ENCODE results near the gene BEGAIN.

Gene BEGAIN

DNA sequence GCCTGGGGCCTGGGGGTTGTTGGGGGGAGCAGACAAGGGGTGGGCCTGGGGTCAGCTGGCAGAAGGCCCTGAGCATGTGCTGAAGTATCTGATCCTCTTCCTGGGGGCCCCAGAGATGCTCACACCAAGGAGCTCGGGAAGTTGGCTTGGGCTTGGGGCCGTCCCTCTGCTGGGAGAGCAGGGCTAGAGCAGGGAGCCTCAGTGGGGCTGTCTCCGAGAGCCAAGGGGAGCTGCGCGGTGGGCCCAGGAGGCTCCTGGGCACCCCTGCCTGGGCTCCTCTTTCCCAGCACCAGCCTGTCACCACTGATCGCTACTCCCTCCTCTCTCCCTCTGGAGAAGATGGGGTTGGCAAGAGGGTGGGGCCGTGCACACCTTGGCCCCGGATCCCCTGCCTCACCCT is 28.3 kb downstream of the BEGAIN start:
- TF ChIP-seq EZH2 (IDR thresholded peaks at IDR 0.05; ENCODE audit: borderline replicate concordance, low read length) = no peak
- TF ChIP-seq, protein P1, sequence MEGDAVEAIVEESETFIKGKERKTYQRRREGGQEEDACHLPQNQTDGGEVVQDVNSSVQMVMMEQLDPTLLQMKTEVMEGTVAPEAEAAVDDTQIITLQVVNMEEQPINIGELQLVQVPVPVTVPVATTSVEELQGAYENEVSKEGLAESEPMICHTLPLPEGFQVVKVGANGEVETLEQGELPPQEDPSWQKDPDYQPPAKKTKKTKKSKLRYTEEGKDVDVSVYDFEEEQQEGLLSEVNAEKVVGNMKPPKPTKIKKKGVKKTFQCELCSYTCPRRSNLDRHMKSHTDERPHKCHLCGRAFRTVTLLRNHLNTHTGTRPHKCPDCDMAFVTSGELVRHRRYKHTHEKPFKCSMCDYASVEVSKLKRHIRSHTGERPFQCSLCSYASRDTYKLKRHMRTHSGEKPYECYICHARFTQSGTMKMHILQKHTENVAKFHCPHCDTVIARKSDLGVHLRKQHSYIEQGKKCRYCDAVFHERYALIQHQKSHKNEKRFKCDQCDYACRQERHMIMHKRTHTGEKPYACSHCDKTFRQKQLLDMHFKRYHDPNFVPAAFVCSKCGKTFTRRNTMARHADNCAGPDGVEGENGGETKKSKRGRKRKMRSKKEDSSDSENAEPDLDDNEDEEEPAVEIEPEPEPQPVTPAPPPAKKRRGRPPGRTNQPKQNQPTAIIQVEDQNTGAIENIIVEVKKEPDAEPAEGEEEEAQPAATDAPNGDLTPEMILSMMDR (IDR thresholded peaks at IDR 0.05; ENCODE audit: low read length) = no peak
- Histone ChIP-seq H4K20me1 (ENCODE audit: insufficient read depth, low read length) (no peaks in the 10 kb centered on the region), H3K9ac (ENCODE audit: low read length) (no peak overlapping the region), H3K79me2 (ENCODE audit: insufficient read depth, low read length) (no peaks in the 10 kb centered on the region), H2AFZ (ENCODE audit: low read length) (no peak overlapping the region), H3K9me2 (ENCODE audit: low read depth, low read length) (no peaks in the 10 kb centered on the region), H3K4me3 (ENCODE audit: low read depth, low read length, poor library complexity, severe bottlenecking) (no peak overlapping the region), H3K4me1 (ENCODE audit: insufficient read depth, low read length, severe bottlenecking) (no peaks in the 10 kb centered on the region), H3K36me3 (ENCODE audit: insufficient read depth, low read length) (no peaks in the 10 kb centered on the region), H3K27me3 (ENCODE audit: insufficient read depth, low read length) (no peaks in the 10 kb centered on the region), H3K27ac (ENCODE audit: low read depth, low read length, poor library complexity, severe bottlenecking) (no peak overlapping the region), H3K4me2 (ENCODE audit: low read length) (no peak overlapping the region), H3K9me3 (ENCODE audit: low read length) (no peaks in the 10 kb centered on the region), H3F3A (ENCODE audit: insufficient read depth, low read length) (no peaks in the 10 kb centered on the region)

DNA sequence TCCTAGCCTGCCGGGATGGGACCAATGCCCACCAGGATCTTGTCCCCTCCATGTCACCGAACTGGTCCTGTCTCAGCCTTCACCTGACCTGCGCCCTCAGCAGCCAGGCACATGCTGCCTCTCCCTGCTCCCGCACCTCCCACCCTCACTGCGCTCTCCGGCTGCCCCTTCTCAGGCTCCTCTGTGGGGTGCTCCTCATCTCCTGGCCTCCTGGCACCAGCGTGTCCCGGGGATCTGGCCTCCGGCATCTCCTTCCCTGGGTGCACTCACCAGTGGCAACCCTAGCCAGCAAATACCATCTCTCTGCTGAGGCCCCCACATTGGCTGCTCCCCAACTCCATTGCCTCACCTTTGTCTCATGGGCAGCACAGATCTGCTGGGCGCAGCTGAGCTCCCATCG is 29.0 kb downstream of the BEGAIN start:
- no peak overlapping the region for H3K4me2 ChIP-seq (ENCODE audit: low read length)

DNA sequence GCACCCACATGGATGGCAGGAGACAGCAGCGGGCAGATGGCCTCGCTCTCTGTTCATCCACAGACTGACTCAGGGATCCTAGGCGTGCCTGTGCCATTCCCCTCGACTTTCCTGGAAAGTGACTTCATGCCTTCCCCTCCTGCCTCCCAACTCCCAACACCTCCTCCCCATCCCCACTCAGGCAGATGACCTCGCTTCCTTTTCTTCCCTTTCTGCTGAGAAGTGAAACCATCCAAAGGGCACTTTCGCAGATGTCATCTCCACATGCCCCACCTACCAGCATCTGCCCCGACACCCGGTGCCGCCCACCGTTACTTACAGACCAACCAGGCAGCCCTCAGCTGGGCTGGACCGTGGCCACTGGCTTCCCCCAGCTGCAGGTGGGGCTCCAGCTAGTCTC is 29.6 kb downstream of the BEGAIN start:
- H3K36me3 ChIP-seq (ENCODE audit: insufficient read depth, low read length) = no peaks in the 10 kb centered on the region
- no peak overlapping the region for H3K9ac ChIP-seq (ENCODE audit: low read length)
- no peak overlapping the region for H3K4me2 ChIP-seq (ENCODE audit: low read length)
- H4K20me1 ChIP-seq (ENCODE audit: insufficient read depth, low read length) = no peaks in the 10 kb centered on the region
- H3K9me2 ChIP-seq (ENCODE audit: low read depth, low read length) = no peaks in the 10 kb centered on the region
- H3K9me3 ChIP-seq (ENCODE audit: low read length) = no peaks in the 10 kb centered on the region
- no peaks in the 10 kb centered on the region for H3F3A ChIP-seq (ENCODE audit: insufficient read depth, low read length)
- H3K27ac ChIP-seq (ENCODE audit: low read depth, low read length, poor library complexity, severe bottlenecking) = no peak overlapping the region
- H3K79me2 ChIP-seq (ENCODE audit: insufficient read depth, low read length) = no peaks in the 10 kb centered on the region
- no peaks in the 10 kb centered on the region for H3K27me3 ChIP-seq (ENCODE audit: insufficient read depth, low read length)
- TF ChIP-seq, protein P1 (IDR thresholded peaks at IDR 0.05; ENCODE audit: low read length) = no peak
- no peak for TF ChIP-seq EZH2 (IDR thresholded peaks at IDR 0.05; ENCODE audit: borderline replicate concordance, low read length)
- no peaks in the 10 kb centered on the region for H3K4me1 ChIP-seq (ENCODE audit: insufficient read depth, low read length, severe bottlenecking)
- H3K4me3 ChIP-seq (ENCODE audit: low read depth, low read length, poor library complexity, severe bottlenecking) = no peak overlapping the region
- no peak overlapping the region for H2AFZ ChIP-seq (ENCODE audit: low read length)

More for the DNA sequence above, 29.0 kb downstream of the BEGAIN start:
- Histone ChIP-seq H4K20me1 (ENCODE audit: insufficient read depth, low read length) (no peaks in the 10 kb centered on the region), H3K9me2 (ENCODE audit: low read depth, low read length) (no peaks in the 10 kb centered on the region), H3K4me3 (ENCODE audit: low read depth, low read length, poor library complexity, severe bottlenecking) (no peak overlapping the region), H3K9me3 (ENCODE audit: low read length) (no peaks in the 10 kb centered on the region), H3K27ac (ENCODE audit: low read depth, low read length, poor library complexity, severe bottlenecking) (no peak overlapping the region), H3K79me2 (ENCODE audit: insufficient read depth, low read length) (no peaks in the 10 kb centered on the region), H3K9ac (ENCODE audit: low read length) (no peak overlapping the region), H3F3A (ENCODE audit: insufficient read depth, low read length) (no peaks in the 10 kb centered on the region), H3K27me3 (ENCODE audit: insufficient read depth, low read length) (no peaks in the 10 kb centered on the region), H3K4me1 (ENCODE audit: insufficient read depth, low read length, severe bottlenecking) (no peaks in the 10 kb centered on the region), H3K36me3 (ENCODE audit: insufficient read depth, low read length) (no peaks in the 10 kb centered on the region), H2AFZ (ENCODE audit: low read length) (no peak overlapping the region)
- no peak for TF ChIP-seq EZH2 (IDR thresholded peaks at IDR 0.05; ENCODE audit: borderline replicate concordance, low read length)
- TF ChIP-seq, protein P1 (IDR thresholded peaks at IDR 0.05; ENCODE audit: low read length) = no peak

Measured in OCI-LY1 (cell line).